NK-92 (cell line): Measurements from ENCODE around the gene VTI1A.

Source experiments
- DNase-seq: peaks from one replicate; lab custom pipeline; 2025; ENCODE audit not compliant: unreplicated experiment; lab: John Stamatoyannopoulos, UW

The VTI1A gene

GRCh38 chr10:112503643-112504042, 56.6 kb downstream of the VTI1A start:
- no peak for DNase-seq

- no peak for DNase-seq
These were observed 60.0 kb downstream of the VTI1A start for GRCh38 chr10:112507046-112507445.

- DNase-seq = no peak
These were observed 61.0 kb downstream of the VTI1A start for GRCh38 chr10:112507988-112508387.

- DNase-seq = no peak
These were observed 62.7 kb downstream of the VTI1A start for GRCh38 chr10:112509558-112510291.

GRCh38 chr10:112510384-112510783, 63.4 kb downstream of the VTI1A start:
- DNase-seq = no peak

DNA sequence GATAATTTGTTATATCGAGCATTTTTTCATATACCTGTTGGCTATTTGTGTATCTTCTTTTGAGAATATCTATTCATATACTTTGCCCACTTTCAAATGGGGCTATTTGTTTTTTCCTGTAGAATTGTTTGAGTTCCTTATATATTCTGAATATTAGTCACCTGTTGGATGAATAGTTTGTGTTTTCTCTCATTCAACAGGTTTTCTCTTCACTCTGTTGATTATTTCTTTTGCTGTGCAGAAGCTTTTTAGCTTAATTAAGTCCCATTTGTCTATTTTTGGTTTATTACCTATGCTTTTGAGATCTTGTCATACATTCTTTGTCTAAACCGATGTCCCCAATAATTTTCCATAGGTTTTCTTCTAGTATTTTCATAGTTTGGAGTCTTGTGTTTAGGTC, 65.3 kb downstream of the VTI1A start:
- no peak for DNase-seq

DNA sequence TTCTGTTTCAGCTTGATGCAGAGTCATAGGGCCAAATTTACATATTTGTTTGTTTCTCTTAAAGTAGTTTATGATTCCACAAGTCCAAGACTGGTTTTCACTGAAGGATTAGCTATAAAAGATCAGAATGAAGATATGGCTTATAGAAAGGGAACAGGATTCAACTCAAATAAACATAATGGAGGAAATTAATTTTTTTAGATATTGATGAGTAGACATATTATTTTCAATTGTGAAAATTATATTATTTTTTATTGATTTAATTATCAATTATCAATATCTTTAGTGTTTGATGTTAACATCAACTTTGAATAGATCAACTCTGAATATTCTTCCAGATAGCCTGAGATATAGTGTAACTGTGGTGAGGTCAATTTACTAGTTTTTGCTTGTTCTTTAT, 68.1 kb downstream of the VTI1A start:
- no peak for DNase-seq

DNA sequence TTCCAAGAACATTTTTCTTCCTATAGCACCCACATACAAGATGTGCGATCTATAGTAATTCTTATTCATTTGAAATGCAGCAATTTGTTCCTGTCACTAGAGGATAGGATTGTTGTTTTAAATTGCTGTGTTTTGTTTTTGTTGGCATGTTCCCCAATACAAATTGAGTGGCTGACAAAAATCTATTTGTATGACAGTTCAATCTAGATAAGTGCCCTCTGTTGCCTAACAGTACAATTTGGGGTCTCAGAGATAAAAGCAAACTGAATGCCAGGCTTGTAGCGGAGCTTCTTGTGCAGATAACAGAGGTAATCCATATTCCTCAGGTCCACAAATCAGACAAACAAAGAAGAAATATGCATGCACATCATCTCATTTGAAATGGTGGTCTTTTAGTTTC, 68.8 kb downstream of the VTI1A start:
- no peak for DNase-seq

DNA sequence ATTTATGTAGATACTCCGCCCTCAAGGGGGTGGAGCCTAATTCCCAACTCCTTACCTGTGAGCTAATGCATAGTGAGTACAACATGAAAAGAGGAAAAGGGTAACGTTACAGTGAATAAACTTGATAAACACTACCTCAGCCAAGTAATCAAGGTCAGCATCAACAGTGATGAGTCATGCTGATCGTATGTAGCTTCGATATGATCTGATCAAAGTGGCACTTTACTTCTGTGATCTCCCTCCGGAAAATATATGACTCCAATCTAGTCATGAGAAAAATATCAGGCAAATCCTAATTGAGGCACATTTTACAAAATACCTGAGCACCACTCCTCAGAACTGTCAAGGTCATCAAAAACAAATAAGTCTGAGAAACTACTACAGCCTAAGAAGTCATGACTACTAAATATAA, 70.4 kb downstream of the VTI1A start:
- no peak for DNase-seq

GRCh38 chr10:112519133-112519761, 72.2 kb downstream of the VTI1A start:
- DNase-seq = no peak

DNA sequence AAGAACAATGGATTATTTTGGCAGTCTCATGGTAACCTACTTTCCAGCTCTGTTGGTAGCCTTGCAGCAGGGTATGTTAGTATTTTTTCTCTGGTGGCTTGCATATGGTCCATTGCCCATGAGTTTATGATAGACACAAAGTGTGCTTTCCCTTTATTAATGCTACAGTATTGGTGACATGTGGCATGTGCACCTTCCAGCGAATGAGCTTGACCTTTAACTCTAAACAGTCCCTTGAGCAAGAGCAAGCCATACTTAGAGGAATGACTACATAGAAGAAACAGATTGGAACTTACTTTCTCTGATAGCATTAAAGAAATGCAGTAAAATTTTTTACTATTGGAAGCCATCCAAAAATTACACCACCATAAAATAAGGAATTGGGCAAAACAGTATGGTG, 73.9 kb downstream of the VTI1A start:
- no peak for DNase-seq

DNA sequence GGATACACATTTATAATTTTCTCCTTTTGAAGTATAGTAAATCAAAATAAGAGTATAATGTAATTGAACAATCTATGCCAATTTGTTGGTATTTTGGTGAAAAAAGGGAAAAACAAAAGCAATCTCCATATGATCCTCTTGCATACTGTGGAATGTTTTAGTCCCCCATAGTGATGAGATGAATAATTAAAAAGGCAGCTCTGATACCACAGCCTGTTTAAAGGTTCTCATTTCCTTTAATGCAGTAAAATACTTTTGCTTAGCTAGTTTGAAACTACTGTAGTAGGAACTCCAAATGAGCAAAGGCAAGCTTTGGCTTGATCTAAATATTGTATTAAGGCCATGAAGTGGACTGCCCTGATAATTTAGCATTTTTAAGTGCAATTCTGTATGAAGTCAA, 77.6 kb downstream of the VTI1A start:
- DNase-seq = no peak

DNA sequence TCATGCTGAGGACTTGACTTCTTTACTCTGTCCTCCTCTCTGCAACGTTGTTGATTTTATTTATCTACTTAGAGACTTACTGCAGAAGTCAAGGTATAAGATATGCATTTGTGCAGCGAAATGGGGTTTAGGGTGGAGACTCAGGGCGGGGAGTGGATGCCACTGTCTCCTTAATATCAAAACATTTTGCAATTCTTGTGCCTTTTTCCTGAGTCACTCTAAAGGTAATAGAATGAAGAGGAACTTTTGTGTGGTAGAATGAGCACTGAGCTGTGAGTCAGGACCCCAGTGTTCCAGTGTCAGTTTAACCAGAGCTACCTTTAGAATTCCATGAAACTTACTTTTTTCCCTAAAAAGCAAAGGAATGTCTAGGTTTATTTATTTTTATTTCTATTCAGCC, 78.2 kb downstream of the VTI1A start:
- DNase-seq = no peak

- no peak for DNase-seq
These were observed 79.1 kb downstream of the VTI1A start for GRCh38 chr10:112526139-112526538.

GRCh38 chr10:112526906-112527305, 79.9 kb downstream of the VTI1A start:
- no peak for DNase-seq

DNA sequence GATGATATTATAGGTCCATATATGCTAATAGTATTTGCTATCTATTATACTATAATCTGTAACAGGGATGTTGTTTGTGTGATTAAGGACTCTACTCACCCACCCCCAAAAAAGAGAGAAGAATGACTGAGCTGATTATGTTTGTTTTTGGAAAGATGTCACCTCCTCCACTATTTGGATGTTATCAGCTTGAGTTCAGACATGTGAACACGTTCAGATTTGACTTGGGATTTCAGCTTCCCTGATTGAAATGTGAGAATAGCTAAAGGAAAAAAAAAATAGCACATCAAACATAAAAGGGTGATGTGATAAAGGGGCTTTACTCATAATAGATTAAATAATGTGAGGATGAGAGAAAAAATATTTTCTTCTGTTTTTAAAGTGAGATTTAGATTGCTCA, 81.2 kb downstream of the VTI1A start:
- no peak for DNase-seq

DNA sequence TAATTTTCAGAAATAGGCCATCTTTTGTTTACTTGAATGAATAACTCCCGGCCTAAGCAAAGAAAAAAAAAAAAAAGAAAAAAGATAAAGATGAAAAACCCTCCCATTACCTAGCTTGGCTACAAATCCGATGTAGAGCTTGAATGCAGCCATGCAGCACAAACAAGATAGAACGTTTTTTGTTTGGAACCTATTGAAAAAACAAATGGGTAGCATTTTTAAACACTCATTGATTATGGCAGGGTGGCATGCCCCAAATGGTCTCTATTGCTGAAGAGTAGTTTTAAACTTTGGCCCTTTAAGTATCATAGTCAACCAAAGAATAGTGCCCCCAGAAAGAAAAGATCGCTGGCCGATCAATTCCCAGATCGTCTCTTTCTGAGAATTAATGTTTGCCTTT, 84.4 kb downstream of the VTI1A start:
- no peak for DNase-seq

GRCh38 chr10:112532189-112532588, 85.2 kb downstream of the VTI1A start:
- no peak for DNase-seq

GRCh38 chr10:112532956-112533355, 85.9 kb downstream of the VTI1A start:
- DNase-seq = no peak

- DNase-seq = no peak
These were observed 86.9 kb downstream of the VTI1A start for GRCh38 chr10:112533916-112534315.

- no peak for DNase-seq
These were observed 88.5 kb downstream of the VTI1A start for GRCh38 chr10:112535531-112535951.

DNA sequence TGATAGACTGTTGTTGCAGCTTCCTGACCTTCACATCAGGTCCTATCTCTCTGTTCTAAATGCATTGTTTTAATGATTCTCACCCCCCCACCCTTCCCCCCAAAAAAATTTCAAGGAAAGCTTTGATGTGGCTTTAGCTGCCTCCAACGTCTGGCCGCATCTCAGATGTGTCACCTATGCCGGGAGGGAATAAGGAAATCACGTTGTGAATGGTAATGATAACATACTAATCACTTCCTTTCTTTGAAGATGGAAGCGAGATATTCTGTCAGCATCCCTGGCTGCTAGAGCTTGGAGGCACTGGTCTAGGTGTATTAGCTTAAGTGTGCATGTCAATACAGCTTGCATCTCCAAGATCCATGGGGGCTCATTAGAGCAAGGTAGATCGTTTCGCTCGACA, 89.6 kb downstream of the VTI1A start:
- DNase-seq = no peak

DNA sequence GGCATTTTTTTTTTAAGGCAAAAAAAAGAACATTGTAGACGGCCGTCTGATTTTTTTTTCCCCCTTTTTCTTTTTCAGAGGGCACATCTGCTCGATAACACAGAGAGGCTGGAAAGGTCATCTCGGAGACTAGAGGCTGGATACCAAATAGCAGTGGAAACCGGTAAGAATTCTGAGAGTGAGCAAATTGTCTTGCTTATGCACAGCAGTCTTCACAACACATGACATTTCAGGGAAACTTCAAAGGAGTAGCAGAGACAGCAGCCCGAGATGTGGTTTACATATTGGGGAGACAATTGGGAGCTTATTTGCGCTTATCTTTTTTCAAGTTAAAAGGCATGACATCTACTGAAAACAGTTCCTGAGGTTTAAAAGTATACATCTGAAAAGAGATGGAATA, 91.2 kb downstream of the VTI1A start:
- no peak for DNase-seq
